HepG2 (cell line): ENCODE data around the gene WASHC4. TPM values are rescaled to one million over a fixed set of nuclear protein-coding genes. Genes with fewer than 3 reads are reported as not detected.

ENCODE experiments used
- ATAC-seq: fragments of 200-7000 bp; cut with Tn5 transposase; 3 replicates; pipeline ENCODE4 v1.9.1; 2020; ENCODE audit warnings: mild to moderate bottlenecking, moderate library complexity
- BruUV-seq: library from RNA; stranded (reverse); fragments of 400-500 nt; replicated peaks from 2 replicates; lab custom pipeline; 2021; lab: Mats Ljungman, UMichigan
- CTCF ChIA-PET: fragments of 300-600 bp; formaldehyde crosslinking; extraction: SDS; loops from one replicate; lab custom pipeline; 2021; ENCODE audit warnings: low total read pairs, inconsistent platforms, low intra/inter-chr PET ratio; lab: Yijun Ruan, JAX
- POLR2A ChIA-PET: fragments of 350-600 bp; sonication (Branson Sonifier 250); formaldehyde crosslinking; loops from one replicate; lab custom pipeline; 2020; ENCODE audit warnings: antibody characterized with exemption, inconsistent platforms; lab: Yijun Ruan, JAX
- DNase-seq: peaks from one replicate; pipeline ENCODE4 v3.0.0-alpha.2; 2015; ENCODE audit warnings: low spot score
- FAIRE-seq: peaks from 3 replicates; lab custom pipeline; 2011; peaks lifted over from hg19 to GRCh38; lab: Jason Lieb, UNC
- H2AFZ ChIP-seq: one replicate; pipeline ENCODE4 v1.6.1; 2011; ENCODE audit warnings: low read length, inconsistent platforms
- H3K27ac ChIP-seq: fragments of 300-600 bp; 3 replicates; pipeline ENCODE4 v1.8.0; 2011; ENCODE audit warnings: mixed run types, mild to moderate bottlenecking, mixed read lengths, low read length, inconsistent platforms; ENCODE audit not compliant: insufficient read depth; ENCODE audit errors: extremely low read length
- H3K27me3 ChIP-seq, 2 experiments: fragments of 200-600 bp in 1 of 2; 2 replicates in 1 of 2; 3 replicates in 1 of 2; pipeline versions ENCODE4 v1.6.0 to v1.8.0; 2011; ENCODE audit warnings: low read length in 2 of 2, mild to moderate bottlenecking in 2 of 2, moderate library complexity in 2 of 2, inconsistent platforms in 1 of 2; ENCODE audit not compliant: insufficient read depth in 2 of 2, control insufficient read depth in 1 of 2
- H3K36me3 ChIP-seq, 2 experiments: fragments of 200-600 bp in 1 of 2; replicated peaks in 1 of 2; 2 replicates in 1 of 2; 3 replicates in 1 of 2; pipeline versions ENCODE4 v1.5.1 to v1.8.0; 2011; ENCODE audit warnings: low read length in 2 of 2, inconsistent platforms in 1 of 2; ENCODE audit not compliant: insufficient read depth in 2 of 2, control insufficient read depth in 1 of 2
- H3K4me1 ChIP-seq: 2 replicates; pipeline ENCODE4 v1.5.1; 2012; ENCODE audit warnings: low read length, inconsistent platforms; ENCODE audit not compliant: insufficient read depth
- H3K4me2 ChIP-seq: 2 replicates; pipeline ENCODE4 v1.6.0; 2011; ENCODE audit warnings: low read depth, low read length, inconsistent platforms
- H3K4me3 ChIP-seq, 3 experiments: fragments of 200-600 bp in 1 of 3; sonication (generic), shearing (Covaris generic) in 1 of 3; replicated peaks in 1 of 3; 2 replicates each; pipeline ENCODE4 v1.5.1; 2011 to 2016; ENCODE audit warnings: low read length in 3 of 3, inconsistent platforms in 2 of 3, low read depth in 2 of 3, mild to moderate bottlenecking in 2 of 3, control low read depth in 1 of 3, mixed read lengths in 1 of 3; ENCODE audit not compliant: insufficient read depth in 1 of 3
- H3K79me2 ChIP-seq: one replicate; pipeline ENCODE4 v1.6.1; 2011; ENCODE audit warnings: low read length, inconsistent platforms; ENCODE audit not compliant: insufficient read depth
- H3K9ac ChIP-seq: 2 replicates; pipeline ENCODE4 v1.6.0; 2011; ENCODE audit warnings: mild to moderate bottlenecking, low read depth, low read length, inconsistent platforms; ENCODE audit not compliant: insufficient read depth
- H3K9me3 ChIP-seq: 2 replicates; pipeline ENCODE4 v1.5.1; 2012; ENCODE audit warnings: mild to moderate bottlenecking, low read length
- H4K20me1 ChIP-seq: 2 replicates; pipeline ENCODE4 v1.6.0; 2011; ENCODE audit warnings: inconsistent platforms, mild to moderate bottlenecking, low read length, moderate library complexity; ENCODE audit not compliant: insufficient read depth
- AGO2 ChIP-seq: fragments of 200-400 bp; formaldehyde crosslinking; optimal IDR thresholded peaks from 2 replicates; pipeline ENCODE3; 2017; ENCODE audit warnings: mild to moderate bottlenecking, low read depth, low read length, moderate library complexity
- CEBPG ChIP-seq: IDR thresholded peaks from 2 replicates; pipeline ENCODE4 v1.6.1; 2016
- ETV6 ChIP-seq: sonication (generic); formaldehyde crosslinking; conservative IDR thresholded peaks from 2 replicates; pipeline ENCODE4 v1.4.0; 2020; ENCODE audit warnings: missing genetic modification reagents
- LBX2 ChIP-seq: sonication (generic); formaldehyde crosslinking; IDR thresholded peaks from 2 replicates; pipeline ENCODE4 v1.5.0; 2020; ENCODE audit warnings: missing genetic modification reagents, mild to moderate bottlenecking, borderline replicate concordance
- MAX ChIP-seq: IDR thresholded peaks from 2 replicates; pipeline ENCODE4 v1.6.1; 2012; ENCODE audit warnings: inconsistent platforms
- MIER2 ChIP-seq: IDR thresholded peaks from 2 replicates; pipeline ENCODE4 v1.6.1; 2016; ENCODE audit warnings: missing biosample characterization, missing genetic modification reagents
- ZNF281 ChIP-seq: sonication (generic); formaldehyde crosslinking; IDR thresholded peaks from 2 replicates; pipeline ENCODE4 v1.4.0; 2020; ENCODE audit warnings: missing genetic modification reagents, borderline replicate concordance
- ZNF574 ChIP-seq: sonication (generic); formaldehyde crosslinking; IDR thresholded peaks from 2 replicates; pipeline ENCODE4 v1.4.0; 2020; ENCODE audit warnings: missing genetic modification reagents
- WGBS: methylation state at CpG from one replicate; pipeline ENCODE4 v1.1.6; 2017; ENCODE audit warnings: low lambda C conversion rate; 5-methylcytosine and 5-hydroxymethylcytosine counted together
- in situ Hi-C: cut with HindIII; loops from 2 replicates; pipeline ENCODE4 v1.10.0; 2017; ENCODE audit warnings: low pct_unique_long_range_greater_than_20kb; ENCODE audit not compliant: extremely low pct_ligation_motif_present
- intact Hi-C: fragments of 100-400 bp; cut with micrococcal nuclease; formaldehyde crosslinking; loops from one replicate; pipeline ENCODE4 v1.10.0; 2022; ENCODE audit not compliant: unreplicated experiment
- polyA plus RNA-seq, 8 experiments: library from polyadenylated mRNA; depleted of rRNA in 3 of 8; stranded (reverse) in 7 of 8; unstranded in 1 of 8; fragments of >200 nt; fragmentation: Illumina TruSeq in 4 of 8; extraction: Trizol in 4 of 8; gene quantifications; 2 replicates each; pipeline versions ENCODE4 v1.2.1 to v1.2.3, GENCODE V29; 2011 to 2016; ENCODE audit warnings: low read depth in 4 of 8, missing spikeins in 1 of 8, mixed read lengths in 1 of 8; ENCODE audit not compliant: insufficient read depth in 1 of 8
- total RNA-seq, 5 experiments: library from RNA; depleted of rRNA; stranded (reverse); fragments of >200 nt; fragmentation: Illumina TruSeq; extraction: Trizol; gene quantifications; 2 replicates each; pipeline ENCODE4 v1.2.3, GENCODE V29; 2016; ENCODE audit warnings: low read depth in 1 of 5

WASHC4 gene
- total and polyA plus RNA-seq, 2 of the 13 experiments (the other 11 are each of a cell fraction or from before 2014, with no cell fraction given), result 21.0 to 36.3 TPM

GRCh38 chr12:105083031-105083430, 24.5 kb upstream of the WASHC4 start:
- ATAC-seq (no peak), FAIRE-seq (no peak), DNase-seq (no peak)
- Histone ChIP-seq H3K4me2 (peak overlapping the region; percentile 86), H3K79me2 (no peaks in the 10 kb centered on the region), H3K4me3 (peak overlapping the region in 2 of 3 experiments; percentile 6 to 67; a peak in 2 of 6 replicates), H3K9me3 (no peaks in the 10 kb centered on the region), H3K27me3 (peaks cover 0 to 5% of the 10 kb centered on the region in 2 experiments; a peak in 2 of 5 replicates), H3K4me1 (peaks cover 16% of the 10 kb centered on the region), H3K36me3 (no peaks in the 10 kb centered on the region), H4K20me1 (no peaks in the 10 kb centered on the region), H2AFZ (no peak overlapping the region), H3K9ac (no peak overlapping the region), H3K27ac (no peak overlapping the region)
- in situ Hi-C loops, result no loop called here
- intact Hi-C loops, result no loop called here
- no TSS peak for BruUV-seq
- TF ChIP-seq MAX (peak; percentile 48; the same call in 1 of the 2 replicates), ETV6 (CRISPR knock-in tag) (no peak), ZNF281 (CRISPR knock-in tag) (0 out of 2 replicates have a peak, but pooled peaks have one; percentile 53)
- CTCF ChIA-PET, result no interaction called here
- 20% methylated on average over 5 of the region's 5 CpGs for WGBS
- POLR2A ChIA-PET, result interaction anchor here (1.8 kb wide), 1 partner anchor 25 kb away, joined by 12 read pairs; the partner anchor contains the start of gene WASHC4

- FAIRE-seq, result no peak
- BruUV-seq, result no TSS peak
- H3K9ac ChIP-seq, result no peak overlapping the region
- WGBS, result 21% methylated on average over 18 of the region's 18 CpGs
- ATAC-seq, result peak; percentile 56
- DNase-seq, result no peak
- intact Hi-C loops, result no loop called here
- H3K36me3 ChIP-seq, result no peaks in the 10 kb centered on the region
- no peaks in the 10 kb centered on the region for H3K9me3 ChIP-seq
- peaks cover 0 to 5% of the 10 kb centered on the region in 2 experiments; a peak in 1 of 5 replicates for H3K27me3 ChIP-seq
- H3K4me1 ChIP-seq, result peaks cover 16% of the 10 kb centered on the region
- peak overlapping the region; percentile 41 to 67 (median 48); a peak in 5 of 6 replicates for H3K4me3 ChIP-seq
- ChIA-PET CTCF (no interaction called here), POLR2A (interaction anchor here (1.8 kb wide), 1 partner anchor 24 kb away, joined by 12 read pairs; the partner anchor contains the start of gene WASHC4)
- H2AFZ ChIP-seq, result peak overlapping the region; percentile 28
- no peak overlapping the region for H3K27ac ChIP-seq
- in situ Hi-C loops, result no loop called here
- peak overlapping the region; percentile 86 for H3K4me2 ChIP-seq
- no peaks in the 10 kb centered on the region for H4K20me1 ChIP-seq
- no peaks in the 10 kb centered on the region for H3K79me2 ChIP-seq
- TF ChIP-seq LBX2 (CRISPR knock-in tag) (no peak), CEBPG (peak; percentile 73), AGO2 (no peak), ZNF574 (CRISPR knock-in tag) (0 out of 2 replicates have a peak, but pooled peaks have one; percentile 6), MIER2 (CRISPR knock-in tag) (no peak)
Measured at GRCh38 chr12:105083551-105084105, 23.9 kb upstream of the WASHC4 start.
